GM19043 (cell line): ENCODE data around the gene CFHR3.
A peak's percentile ranks its signal among the peaks of the same experiment; 100 is the strongest.
"Not testable (repeated sequence)": the region's sequence is repeated elsewhere in the genome, so short reads cannot be mapped to it uniquely, and the experiment has no call there.

Experiments
- ATAC-seq: cut with Tn5 transposase; IDR thresholded peaks from one replicate; pipeline ENCODE4 v1.9.1; 2021; ENCODE audit warnings: low read depth; ENCODE audit not compliant: unreplicated experiment

CFHR3 gene

DNA sequence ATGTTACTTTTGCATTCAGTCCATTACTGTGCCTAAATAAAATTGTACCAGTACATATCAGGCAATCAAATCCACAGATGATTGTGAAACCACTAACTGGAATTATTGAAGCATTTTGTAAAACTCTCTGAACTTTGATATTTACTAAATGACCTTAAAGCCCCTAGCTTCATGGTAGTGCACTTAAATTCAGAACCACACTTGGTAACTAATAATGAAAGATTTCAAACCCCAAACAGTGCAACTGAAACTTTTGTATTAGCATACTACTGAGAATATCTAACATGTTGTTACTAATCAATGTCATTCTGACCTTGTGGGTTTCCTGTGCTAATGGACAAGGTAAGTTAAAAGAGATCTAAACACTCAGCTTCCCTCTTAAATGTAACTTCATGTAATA is at the start of gene CFHR3:
CFHR3 (plus strand) TSS at position 238 of the 400 bp plus-strand sequence; CDS start at position 285, 47 bp downstream.
- peak; percentile 62 for ATAC-seq

DNA sequence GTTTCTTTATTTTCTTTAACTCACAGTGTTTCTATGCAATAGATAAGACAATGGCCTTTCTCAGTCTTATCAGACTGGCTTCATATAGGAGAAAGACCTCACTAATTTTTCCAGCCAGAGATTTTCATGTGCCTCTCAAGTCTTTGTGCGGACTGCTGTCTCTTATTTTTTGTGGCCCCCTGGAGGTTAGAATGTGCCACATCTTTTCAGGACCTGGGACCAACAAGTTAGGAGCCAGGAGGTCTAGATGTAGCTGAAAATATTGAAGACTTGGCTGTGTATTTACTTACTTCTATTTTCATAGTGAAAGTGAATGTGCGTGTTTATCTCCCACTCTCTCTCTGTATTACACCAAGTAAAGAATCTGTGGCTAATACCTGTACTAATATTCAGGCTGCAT is 42.1 kb upstream of the CFHR3 start:
- no peak for ATAC-seq

DNA sequence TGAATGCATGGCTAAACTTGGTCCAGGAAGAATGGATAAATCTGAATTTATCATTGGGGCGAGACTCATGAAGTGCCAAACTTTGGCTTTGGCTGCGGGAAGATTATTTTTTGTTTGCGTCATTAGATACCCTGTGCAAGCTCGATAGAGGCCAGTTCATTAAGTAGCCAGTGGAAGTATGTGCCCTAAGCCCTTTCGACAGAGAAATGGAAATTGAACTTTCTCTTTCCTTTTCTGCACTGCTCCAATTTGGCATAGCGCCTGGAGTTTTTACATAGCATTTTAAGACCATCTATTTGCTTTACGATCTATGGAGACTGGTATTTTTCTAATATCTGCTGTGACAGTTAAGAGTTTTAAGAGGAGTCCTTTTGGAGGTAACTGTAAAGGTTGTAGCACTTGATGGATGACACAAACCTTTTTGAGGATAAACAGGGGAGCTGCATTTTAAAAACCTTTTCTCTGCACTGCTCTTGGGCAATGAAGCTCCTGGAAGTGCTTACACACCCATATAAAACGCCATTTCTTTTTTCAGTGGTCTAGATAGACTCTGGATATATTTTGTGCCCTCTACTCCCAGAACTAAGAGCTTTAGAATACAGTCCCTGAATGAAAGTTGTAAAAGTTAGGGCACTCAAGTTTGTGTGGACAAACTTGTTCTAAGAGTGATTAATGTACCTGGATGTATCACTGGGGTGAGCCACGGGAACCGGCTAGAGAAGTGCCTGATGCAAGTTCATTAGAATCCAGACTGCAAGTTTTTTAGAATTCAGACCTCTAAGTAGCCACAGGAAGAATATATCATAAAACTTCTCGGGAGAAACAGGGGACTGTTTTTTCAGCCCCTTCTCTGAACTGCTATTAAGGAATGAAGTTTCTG is 41.3 kb upstream of the CFHR3 start:
- no peak for ATAC-seq

DNA sequence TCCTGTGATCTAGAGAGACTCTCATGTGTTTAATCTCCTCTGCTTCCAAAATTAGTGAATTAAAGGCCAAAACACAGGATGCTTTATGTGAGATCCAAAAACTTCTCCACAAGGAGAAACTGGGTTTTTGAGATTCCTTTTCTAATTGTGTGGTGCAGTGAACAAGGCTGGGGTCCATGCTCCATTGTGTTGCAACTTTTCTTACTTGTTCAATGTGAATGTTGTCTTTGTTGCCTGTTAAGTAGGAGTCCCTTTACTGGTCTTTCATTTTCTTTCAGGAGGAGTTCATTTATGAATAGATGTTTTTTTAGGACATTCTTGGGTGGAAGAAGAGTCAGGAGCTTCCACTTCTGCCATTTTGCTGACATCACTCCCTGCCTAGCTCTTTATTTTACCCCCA is 40.6 kb upstream of the CFHR3 start:
- no peak for ATAC-seq

DNA sequence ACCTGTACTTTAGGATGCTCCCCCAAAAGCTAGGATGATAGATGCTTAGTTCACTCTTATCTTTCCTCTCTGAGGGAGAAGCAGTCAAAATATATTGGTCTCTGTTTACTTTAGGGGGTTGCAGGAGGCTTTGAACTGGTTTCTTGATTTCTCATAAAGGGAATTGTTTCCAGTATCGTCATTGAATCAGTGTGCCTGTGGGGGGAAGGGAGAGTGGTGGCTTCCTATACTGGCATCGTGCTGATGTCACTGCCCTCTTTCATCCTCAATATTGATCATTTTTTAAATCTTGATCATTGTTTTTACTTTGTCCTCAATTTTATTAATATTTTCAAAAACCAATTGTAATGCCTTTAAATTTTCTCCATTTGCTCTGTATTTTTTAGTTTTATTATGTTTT is 40.2 kb upstream of the CFHR3 start:
- no peak for ATAC-seq

DNA sequence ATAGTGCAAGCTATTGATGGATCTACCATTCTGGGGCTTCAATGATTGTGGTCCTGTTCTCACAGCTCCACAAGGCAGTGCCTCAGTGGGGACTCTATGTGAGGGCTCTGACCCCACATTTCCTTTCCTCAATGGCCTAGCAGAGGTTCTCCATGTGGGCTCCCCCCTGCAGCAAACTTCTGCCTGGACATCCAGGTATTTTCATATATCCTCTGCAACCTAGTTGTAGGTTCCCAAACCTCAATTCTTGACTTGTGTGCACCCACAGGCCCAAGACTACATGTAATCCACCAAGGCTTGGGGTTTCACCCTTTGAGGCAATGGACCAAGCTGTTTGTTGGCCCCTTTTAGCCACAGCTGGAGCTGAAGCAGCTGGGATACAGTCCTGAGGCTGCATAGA is 35.9 kb upstream of the CFHR3 start:
- no peak for ATAC-seq

DNA sequence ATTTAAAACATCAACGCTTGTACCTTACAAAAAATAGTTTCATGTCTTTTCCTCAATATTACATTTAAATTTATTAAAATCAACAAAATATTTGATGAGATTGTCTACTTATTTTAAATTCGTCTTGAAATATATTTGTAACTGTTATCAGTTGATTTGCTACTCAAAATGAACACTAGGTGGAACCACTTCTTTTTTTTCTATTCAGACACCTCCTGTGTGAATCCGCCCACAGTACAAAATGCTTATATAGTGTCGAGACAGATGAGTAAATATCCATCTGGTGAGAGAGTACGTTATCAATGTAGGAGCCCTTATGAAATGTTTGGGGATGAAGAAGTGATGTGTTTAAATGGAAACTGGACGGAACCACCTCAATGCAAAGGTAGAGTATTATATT is 31.4 kb upstream of the CFHR3 start:
- not testable (repeated sequence) for ATAC-seq

DNA sequence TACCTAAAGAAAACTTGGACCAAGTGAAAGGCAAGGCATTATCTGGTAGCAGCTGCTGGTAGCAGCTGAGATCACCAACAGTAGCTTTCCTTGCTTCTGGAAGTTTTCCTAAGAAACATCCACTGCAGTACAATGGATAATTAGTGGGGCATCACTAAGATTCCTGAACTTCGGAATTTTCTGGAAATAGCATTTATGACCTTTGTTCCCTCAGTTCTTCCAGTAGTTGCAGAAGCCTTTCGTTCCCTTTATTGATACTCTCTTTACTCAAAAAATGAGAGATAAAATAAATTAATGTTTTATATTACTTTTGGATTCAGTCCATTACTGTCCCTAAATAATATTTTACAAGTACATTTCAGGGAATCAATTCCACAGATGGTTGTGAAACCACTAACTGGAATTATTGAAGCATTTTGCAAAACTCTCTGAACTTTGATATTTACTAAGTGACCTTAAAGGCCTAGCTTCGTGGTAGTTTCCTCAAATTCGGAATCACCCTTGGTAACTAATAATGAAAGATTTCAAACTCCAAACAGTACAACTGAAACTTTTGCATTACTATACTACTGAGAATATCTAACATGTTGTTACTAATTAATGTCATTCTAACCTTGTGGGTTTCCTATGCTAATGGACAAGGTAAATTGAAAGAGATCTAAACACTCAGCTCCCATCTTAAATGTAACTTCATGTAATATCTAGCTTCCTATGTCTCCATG is 9.5 kb upstream of the CFHR3 start:
- not testable (repeated sequence) for ATAC-seq

DNA sequence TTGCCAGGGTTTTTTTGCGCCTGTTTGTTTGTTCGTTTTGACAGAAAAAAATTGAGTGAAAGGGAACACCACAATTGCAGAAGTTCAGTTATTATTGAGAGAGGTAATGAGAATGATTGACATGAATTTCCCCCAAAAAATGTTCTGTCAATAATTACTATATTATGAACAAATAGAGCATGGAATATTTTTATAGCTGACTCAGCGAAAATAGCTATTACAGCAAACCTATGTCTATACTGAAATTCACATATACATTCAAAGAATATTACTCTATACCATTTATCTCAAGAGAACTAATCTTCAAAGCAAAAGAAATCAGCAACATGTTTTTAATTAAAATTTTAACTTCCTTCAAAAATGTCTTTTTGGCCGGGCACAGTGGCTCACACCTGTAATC is 4.8 kb upstream of the CFHR3 start:
- not testable (repeated sequence) for ATAC-seq

DNA sequence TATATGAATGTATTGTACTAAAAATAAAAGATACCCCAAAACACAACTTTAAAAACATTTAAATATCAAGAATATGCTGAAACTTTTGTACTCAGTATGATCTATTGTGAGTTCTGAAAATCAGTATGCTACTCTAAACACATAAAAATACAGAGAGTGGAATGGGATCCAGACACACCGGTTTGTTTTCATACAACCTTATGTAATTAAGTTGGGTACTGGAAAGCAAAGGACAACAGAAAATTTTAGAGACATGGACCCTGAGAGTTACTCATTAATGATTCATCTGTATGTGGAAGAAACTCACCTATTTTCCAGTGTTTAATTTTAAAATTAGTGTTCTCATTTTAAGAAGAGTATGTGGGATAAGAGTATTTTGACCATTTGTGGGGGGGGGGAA is 927 bp upstream of the CFHR3 start:
- ATAC-seq, result no peak

DNA sequence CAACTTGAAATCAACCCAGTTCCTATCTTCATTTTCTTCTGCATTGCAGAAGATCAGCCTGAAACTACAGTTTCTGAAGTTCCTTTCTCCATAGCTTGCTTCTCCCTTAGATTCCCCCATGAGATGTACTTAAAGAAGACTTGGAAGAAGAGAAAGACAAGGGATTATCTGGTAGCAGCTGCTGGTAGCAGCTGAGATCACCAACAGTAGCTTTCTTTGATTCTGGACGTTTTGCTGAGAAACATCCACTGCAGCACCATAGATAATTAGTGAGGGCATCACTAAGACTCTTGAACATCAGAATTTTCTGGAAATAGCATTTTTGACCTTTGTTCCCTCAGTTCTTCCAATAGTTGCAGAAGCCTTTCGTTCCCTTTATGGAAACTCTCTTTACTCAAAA is 465 bp upstream of the CFHR3 start:
- ATAC-seq, result no peak

DNA sequence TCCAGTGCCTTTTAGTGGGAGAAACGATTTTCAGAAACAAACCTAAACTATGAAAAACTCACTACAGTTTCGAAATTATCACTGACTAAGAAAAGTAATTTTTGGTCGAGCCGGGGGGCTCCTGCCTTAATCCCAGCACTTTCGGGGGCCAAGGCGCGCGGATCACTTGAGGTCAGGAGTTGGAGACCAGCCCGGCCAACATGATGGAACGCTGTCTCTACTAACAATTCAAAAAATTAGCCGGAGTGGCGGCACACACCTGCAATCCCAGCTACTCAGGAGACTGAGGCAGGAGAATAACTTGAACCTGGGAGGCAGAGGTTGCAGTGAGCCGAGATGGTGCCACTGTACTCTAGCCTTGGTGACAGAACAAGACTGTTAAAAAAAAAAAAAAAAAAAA is 3.0 kb downstream of the CFHR3 start:
- no peak for ATAC-seq

DNA sequence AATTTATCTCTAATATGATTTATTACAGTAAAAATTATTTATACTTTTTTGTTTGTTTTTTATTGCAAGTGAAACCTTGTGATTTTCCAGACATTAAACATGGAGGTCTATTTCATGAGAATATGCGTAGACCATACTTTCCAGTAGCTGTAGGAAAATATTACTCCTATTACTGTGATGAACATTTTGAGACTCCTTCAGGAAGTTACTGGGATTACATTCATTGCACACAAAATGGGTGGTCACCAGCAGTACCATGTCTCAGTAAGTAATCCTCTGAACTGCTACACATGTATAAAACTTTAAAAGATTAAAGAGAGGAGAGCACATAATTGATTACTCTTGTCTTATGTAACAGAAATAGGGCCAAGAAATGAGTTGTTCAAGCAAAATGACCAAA is 4.5 kb downstream of the CFHR3 start:
- no peak for ATAC-seq

DNA sequence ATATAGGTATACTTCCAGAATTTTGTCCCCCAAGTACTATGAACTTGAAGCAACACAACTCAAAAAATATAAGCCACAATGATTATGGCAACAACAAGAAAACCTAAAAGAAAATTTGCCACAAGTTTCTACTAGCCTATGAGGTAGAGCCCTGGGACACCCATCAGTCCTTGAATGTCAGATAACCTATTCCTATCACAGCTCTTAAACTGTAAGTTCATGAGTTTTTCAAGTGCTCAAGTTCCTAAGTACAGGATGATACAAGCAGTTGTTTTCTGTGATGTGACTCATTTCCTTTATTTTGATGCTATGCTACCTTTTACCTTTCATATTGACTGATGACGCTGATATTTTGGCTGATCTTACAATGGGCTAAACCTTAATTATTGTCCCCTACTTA is 16.6 kb downstream of the CFHR3 start:
- ATAC-seq, result not testable (repeated sequence)

DNA sequence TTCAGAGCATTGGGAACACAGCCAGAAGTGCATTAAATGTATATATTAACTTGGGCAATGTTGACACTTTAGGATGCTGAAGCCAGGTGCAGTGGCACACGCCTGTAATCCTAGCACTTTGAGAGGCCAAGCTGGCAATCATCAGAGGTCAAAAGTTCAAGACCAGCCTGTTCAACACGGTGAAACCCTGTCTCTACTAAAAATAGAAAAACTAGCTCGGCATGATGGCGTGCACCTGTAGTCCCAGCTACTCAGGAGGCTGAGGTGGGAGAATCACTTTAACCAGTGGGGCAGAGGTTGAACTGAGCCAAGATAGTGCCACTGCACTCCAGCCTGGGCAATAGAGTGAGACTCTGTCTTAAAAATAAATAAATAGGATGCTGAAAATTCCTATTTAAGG is 19.5 kb downstream of the CFHR3 start:
- not testable (repeated sequence) for ATAC-seq

DNA sequence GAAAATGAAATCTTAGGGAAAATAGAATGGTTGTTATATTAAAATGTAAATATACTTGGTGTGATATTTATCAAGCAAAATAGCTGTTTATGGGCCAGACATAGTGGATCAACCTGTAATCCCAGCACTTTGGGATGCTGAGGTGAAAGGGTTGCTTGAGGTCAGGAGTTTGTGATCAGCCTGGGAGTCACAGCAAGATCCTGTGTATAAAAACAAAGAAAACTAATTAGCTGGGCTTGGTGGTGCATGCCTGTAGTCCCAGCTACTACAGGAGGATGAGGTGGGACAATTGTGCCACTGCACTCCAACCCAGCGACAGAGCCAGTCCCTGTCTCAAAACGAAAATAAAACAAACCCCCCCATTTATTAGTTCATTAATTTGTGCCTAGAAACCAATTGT is 23.3 kb downstream of the CFHR3 start:
- ATAC-seq, result no peak

DNA sequence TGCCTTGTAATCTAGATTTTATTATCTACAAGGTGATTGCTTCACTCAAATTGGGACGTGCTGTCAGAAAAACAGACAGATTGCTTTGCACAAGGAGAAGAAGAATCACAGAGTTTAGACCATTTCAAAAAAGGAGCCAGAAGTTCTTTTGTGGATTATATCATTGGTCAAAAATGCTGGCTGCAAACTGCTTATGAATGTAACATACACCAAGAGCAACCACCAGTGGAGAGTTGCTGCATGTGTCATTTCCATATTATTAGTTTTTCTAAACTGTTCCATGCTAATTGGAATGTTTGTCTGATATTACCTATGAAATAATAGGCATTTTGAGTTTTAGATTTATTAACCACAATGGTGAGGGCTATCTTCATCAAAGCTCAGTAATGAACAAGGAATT is 27.3 kb downstream of the CFHR3 start:
- ATAC-seq, result not testable (repeated sequence)

DNA sequence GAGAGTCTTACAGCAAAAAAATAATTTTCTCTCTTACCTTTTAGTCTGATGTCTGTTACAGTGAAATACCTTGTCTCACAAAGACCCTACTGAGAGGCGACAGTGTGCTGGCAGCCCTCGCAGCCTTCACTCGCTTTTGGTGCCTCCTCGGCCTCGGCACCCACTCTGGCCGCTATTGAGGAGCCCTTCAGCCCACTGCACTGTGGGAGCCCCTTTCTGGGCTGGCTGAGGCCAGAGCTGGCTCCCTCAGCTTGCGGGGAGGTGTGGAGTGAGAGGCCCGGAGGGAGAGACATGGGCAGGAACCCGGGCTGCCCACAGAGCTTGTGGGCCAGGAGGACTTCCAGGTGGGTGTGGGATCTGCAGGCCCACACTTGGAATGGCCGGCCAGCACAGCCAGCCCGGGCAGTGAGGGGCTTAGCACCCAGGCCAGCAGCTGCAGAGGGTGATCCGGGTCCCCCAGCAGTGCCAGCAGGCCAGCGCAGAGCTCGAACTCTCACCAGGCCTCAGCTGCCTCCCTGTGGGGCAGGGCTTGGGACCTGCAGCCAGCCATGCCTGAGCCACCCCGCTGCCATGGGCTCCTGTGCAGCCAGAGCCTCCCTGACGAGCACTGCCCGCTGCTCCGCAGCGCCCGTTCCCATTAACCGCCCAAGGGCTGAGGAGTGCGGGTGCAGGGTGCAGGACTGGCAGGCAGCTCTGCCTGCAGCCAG is 34.0 kb downstream of the CFHR3 start:
- ATAC-seq, result no peak

DNA sequence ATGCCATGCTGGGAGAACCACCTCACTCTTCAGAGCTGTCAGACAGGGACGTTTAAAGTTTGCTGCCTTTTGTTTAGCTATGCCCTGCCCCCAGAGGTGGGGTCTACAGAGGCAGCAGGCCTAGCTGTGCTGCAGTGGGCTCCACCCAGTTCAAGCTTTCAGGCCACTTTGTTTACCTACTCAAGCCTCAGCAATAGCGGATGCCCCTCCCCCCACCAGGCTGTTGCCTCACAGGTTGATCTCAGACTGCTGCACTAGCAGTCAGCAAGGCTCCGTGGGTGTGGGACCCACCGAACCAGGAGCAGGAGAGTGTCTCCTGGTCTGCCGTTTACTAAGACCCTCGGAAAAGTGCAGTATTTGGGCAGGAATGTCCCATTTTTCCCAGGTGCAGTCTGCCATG is 42.8 kb downstream of the CFHR3 start:
- ATAC-seq, result not testable (repeated sequence)

DNA sequence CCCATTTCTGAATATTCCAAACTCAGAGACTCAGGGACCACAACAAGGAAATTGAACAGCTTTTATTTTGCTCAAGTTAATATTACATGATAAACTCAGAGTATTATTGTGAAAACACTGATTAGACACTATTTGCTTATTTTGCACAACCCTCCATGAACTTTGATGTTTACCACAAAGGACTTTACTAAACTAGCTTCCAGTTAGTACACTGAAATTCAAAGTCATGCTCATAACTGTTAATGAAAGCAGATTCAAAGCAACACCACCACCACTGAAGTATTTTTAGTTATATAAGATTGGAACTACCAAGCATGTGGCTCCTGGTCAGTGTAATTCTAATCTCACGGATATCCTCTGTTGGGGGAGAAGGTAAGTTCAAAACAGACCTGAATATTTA is 44.9 kb downstream of the CFHR3 start, which contains the start of gene CFHR1:
CFHR1 (plus strand) TSS at position 201 of the 400 bp plus-strand sequence; CDS start at position 315, 114 bp downstream.
- ATAC-seq, result not testable (repeated sequence)

DNA sequence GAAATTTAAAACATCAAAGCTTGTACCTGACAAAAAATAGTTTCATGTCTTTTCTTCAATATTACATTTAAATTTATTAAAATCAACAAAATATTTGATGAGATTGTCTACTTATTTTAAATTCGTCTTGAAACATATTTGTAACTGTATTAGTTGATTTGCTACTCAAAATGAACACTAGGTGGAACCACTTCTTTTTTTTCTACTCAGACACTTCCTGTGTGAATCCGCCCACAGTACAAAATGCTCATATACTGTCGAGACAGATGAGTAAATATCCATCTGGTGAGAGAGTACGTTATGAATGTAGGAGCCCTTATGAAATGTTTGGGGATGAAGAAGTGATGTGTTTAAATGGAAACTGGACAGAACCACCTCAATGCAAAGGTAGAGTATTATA is 53.2 kb downstream of the CFHR3 start:
- ATAC-seq, result peak; percentile 89
